Skeletal muscle cell (primary cell): ENCODE data around the gene USP6NL.
"Not testable (repeated sequence)": the region's sequence is repeated elsewhere in the genome, so short reads cannot be mapped to it uniquely, and the experiment has no call there.

Experiments
- DNase-seq: peaks from one replicate; pipeline ENCODE4 v3.0.0-alpha.2; 2010; ENCODE audit warnings: low read depth
- H3K4me3 ChIP-seq: 2 replicates; pipeline ENCODE4 v1.5.1; 2011; ENCODE audit warnings: low read depth, mild to moderate bottlenecking, control low read depth, low read length, moderate library complexity

Gene USP6NL

DNA sequence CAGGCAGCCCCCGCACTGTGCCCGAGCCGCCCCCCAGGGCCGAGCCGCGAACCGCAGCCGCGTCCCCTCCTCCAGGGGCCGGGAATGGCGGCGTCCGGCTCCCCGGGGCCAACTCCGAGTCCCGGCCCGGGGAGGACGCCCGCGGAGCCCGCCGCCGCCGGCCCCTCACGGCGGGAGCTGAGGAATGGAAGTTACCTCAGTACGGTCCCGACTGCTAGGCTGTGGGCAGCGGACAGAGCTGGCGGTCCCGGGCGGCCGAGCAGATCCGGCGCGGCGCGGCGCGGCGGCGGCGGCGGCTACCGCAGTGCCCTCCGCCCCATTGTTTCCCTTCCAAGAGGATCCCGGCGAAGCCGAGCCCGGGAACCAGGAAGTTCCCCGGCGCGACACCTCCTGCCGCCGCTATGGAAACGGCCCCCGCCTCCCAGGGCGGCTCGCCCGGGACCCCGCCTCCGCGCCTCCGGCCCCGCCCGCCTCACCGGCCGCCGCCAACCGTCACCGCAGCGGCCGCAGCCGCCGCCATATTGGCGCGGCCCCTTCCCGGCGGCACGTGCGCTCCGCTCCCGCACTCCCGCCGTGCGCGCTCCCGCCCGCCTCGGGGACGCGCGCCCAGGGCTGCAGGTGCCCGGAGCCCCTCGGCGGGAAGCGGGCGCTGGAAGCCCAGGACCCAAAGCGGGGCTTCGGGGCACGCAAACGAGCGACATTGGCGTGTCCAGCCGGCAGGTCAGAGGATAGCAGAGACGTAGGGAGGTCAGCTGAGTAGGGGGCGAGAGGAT lies at the start of gene USP6NL:
Gene USP6NL, minus strand, starts transcription at position 403 of the 773 bp plus-strand sequence. CDS start 14,016 bp downstream, outside the sequence.
- DNase-seq, result peak; percentile 36
- H3K4me3 ChIP-seq, result peak within 1 kb of the TSS; percentile 94

- no peak for DNase-seq
- H3K4me3 ChIP-seq, result no peak overlapping the region
Observed at GRCh38 chr10:11658801-11659368, 47.4 kb upstream of the USP6NL start.

GRCh38 chr10:11655836-11656235 lies 44.4 kb upstream of the USP6NL start:
- no peak overlapping the region for H3K4me3 ChIP-seq
- DNase-seq, result no peak

- H3K4me3 ChIP-seq, result no peak overlapping the region
- DNase-seq, result no peak
Observed at GRCh38 chr10:11654659-11655058, 43.2 kb upstream of the USP6NL start.

GRCh38 chr10:11653758-11654471 lies 42.5 kb upstream of the USP6NL start:
- H3K4me3 ChIP-seq, result no peak overlapping the region
- DNase-seq, result no peak

DNA sequence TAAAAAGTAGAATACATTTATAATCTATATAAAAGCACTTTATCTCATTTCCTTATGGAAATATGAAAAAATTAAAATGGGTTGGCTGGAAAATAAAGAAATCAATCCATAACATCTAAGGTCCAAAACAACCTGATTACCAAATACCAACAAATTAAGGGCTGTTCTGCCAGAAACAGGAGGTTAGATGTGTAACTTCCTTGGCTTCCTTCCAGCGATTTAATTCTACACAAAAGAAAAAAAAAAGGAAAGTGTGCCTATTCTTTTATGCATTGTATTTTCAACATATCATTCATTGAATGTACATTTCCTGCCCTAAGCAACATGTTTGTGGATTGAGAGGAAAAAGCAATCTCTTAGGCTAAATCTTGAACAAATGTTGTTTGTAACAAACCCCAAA lies 36.2 kb upstream of the USP6NL start:
- H3K4me3 ChIP-seq, result no peak overlapping the region
- DNase-seq, result no peak

GRCh38 chr10:11646450-11646849 lies 35.0 kb upstream of the USP6NL start:
- H3K4me3 ChIP-seq, result no peak overlapping the region
- no peak for DNase-seq

GRCh38 chr10:11643039-11643438 lies 31.6 kb upstream of the USP6NL start:
- H3K4me3 ChIP-seq, result no peak overlapping the region

GRCh38 chr10:11642566-11642965 lies 31.1 kb upstream of the USP6NL start:
- H3K4me3 ChIP-seq, result no peak overlapping the region
- no peak for DNase-seq

More at GRCh38 chr10:11643039-11643438, 31.6 kb upstream of the USP6NL start:
- DNase-seq, result no peak

DNA sequence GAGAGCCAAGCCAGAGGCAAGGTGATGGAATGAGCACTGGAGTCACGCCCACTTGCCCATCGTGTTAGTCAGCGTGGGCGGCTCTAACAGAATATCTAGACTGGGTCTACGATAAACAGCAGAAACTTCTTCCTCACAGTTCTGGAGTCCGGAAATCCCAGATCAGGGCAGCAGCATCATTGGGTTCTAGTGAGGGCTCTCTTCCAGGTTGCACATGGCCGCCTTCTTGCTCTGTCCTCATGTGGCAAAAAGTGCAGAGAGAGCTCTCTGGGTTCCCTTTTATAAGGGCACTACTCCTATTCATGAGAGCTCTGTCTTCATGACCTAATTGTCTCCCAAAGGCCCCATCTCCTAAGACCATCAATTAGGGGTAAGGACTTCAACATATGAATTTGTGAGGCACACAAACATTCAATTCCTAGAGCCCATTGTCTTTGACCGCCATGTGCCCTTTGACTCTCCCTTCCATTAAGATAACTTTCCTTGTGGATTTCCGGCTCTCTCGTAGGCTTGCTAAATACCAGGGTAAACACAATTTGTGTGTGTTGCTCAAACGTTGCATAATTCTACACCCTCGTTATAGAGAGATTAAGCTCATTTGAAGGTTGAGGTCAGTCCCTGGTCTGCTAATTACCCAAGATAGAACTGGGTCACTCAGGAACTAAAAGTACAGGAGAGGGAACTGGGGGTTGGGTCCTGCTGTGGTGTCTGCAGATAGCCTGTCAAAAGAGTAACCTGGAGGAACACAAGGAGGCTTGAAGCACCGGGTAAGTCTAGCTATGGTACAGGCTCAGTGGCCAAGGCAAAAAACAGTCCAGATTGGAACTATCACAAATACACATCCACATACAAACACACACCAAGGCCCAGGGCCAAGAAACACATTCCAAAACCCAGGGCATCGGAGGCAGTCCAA lies 28.7 kb upstream of the USP6NL start:
- no peak overlapping the region for H3K4me3 ChIP-seq
- DNase-seq, result no peak

- H3K4me3 ChIP-seq, result no peak overlapping the region
- no peak for DNase-seq
Observed at GRCh38 chr10:11639362-11639761, 27.9 kb upstream of the USP6NL start.

DNA sequence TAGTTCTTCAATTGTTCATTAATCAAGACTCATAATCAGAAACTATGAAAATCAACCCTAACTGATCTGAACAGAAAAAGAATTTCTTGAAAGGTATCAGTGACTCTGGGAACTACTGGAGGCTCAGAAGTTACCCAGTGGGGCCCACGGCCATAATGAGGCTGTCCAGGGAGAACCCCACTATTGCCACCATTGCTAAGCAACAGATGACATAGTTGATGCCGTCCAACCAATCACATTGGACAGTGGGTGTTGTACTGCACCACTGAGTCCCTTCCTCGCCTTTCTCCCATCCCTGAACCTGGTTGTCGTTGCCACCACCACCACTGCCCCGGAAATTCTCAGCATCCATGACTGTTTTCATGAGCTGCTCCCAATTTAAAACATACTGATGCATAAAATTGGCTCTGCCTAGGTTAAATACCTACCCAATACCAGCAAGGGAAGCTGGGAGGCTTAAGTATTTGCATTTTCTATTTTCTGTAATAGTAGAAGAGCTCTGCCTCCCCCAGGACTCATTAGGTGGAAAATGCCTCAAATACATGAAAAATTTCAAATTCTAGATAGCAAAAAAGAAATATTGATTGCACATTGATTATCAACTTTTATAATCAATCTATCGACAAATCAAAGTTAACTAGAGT lies 26.7 kb upstream of the USP6NL start:
- DNase-seq, result no peak
- H3K4me3 ChIP-seq, result no peak overlapping the region

GRCh38 chr10:11636697-11637303 lies 25.4 kb upstream of the USP6NL start:
- no peak for DNase-seq
- no peak overlapping the region for H3K4me3 ChIP-seq

- H3K4me3 ChIP-seq, result no peak overlapping the region
- no peak for DNase-seq
Observed at GRCh38 chr10:11631890-11632587, 20.6 kb upstream of the USP6NL start.

DNA sequence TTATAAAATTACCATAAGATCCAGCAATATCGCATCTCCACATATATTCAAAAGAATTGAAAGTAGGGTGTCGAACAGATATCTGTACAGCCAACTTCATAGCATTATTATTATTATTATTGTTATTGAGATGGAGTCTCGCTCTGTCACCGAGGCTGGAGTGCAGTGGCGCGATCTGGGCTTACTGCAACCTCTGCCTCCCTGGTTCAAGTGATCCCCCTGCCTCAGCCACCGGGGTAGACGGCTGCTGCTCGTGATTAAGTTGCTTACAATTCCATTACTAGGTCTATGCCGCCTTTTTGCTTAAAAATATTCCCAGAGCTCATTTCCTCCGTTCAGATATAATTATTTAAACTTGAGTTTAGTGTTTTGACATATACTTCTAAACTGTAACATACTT lies 19.8 kb upstream of the USP6NL start:
- H3K4me3 ChIP-seq, result no peak overlapping the region
- DNase-seq, result no peak

- DNase-seq, result no peak
- H3K4me3 ChIP-seq, result no peak overlapping the region
Observed at GRCh38 chr10:11629731-11630130, 18.3 kb upstream of the USP6NL start.

DNA sequence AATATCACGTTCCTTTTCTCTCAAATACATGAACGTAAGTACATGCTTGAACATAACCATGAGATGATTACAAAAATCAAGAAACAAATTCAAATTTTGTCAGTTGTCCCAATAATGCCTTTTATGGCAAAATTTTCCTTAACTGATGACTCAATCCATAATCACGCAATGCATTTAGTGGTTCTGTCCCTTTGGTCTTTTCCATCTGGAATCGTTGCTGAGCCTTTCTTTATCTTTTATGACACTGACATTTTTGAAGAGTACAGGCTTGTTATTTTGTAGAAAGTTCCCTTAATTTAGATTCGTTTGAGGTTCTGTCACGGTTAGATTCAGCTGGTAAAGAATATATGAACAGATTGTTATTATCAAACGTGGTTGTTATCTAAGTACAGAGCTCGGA lies 16.5 kb upstream of the USP6NL start:
- DNase-seq, result not testable (repeated sequence)

GRCh38 chr10:11626071-11626470 lies 14.6 kb upstream of the USP6NL start:
- no peak overlapping the region for H3K4me3 ChIP-seq
- no peak for DNase-seq

More for the DNA sequence above, 16.5 kb upstream of the USP6NL start:
- not testable (repeated sequence) for H3K4me3 ChIP-seq
